HepG2 (cell line): Measurements from ENCODE around the gene NPB. TPM values are rescaled to one million over a fixed set of nuclear protein-coding genes. Genes with fewer than 3 reads are reported as not detected.

Experiments
- BORCS8-MEF2B ChIP-seq: sonication (generic); formaldehyde crosslinking; IDR thresholded peaks from 2 replicates; pipeline ENCODE4 v1.8.0; 2022; ENCODE audit warnings: mild to moderate bottlenecking, missing genetic modification reagents
- ESRRA ChIP-seq: sonication (generic); formaldehyde crosslinking; IDR thresholded peaks from 2 replicates; pipeline ENCODE4 v1.5.1; 2020; ENCODE audit warnings: mild to moderate bottlenecking, low read depth, missing genetic modification reagents
- FLYWCH1 ChIP-seq: sonication (generic); formaldehyde crosslinking; IDR thresholded peaks from 2 replicates; pipeline ENCODE4 v1.8.1; 2023; ENCODE audit warnings: mild to moderate bottlenecking, missing genetic modification reagents
- GPN1 ChIP-seq: sonication (generic); formaldehyde crosslinking; IDR thresholded peaks from 2 replicates; pipeline ENCODE4 v1.5.1; 2020; ENCODE audit warnings: missing genetic modification reagents, borderline replicate concordance
- HNF4G ChIP-seq, 2 experiments: sonication (generic) in 1 of 2; formaldehyde crosslinking in 1 of 2; IDR thresholded peaks; 2 replicates each; pipeline versions ENCODE4 v1.4.0 to v1.6.1; 2011 to 2020; ENCODE audit warnings: borderline replicate concordance in 2 of 2, low read depth in 2 of 2, mild to moderate bottlenecking in 2 of 2, low read length in 1 of 2, missing genetic modification reagents in 1 of 2, moderate library complexity in 1 of 2
- HOXA3 ChIP-seq: sonication (generic); formaldehyde crosslinking; IDR thresholded peaks from 2 replicates; pipeline ENCODE4 v1.5.0; 2020; ENCODE audit warnings: missing genetic modification reagents
- KLF6 ChIP-seq: IDR thresholded peaks from 2 replicates; pipeline ENCODE4 v1.8.0; 2016; ENCODE audit warnings: missing biosample characterization, missing genetic modification reagents
- MBD4 ChIP-seq: IDR thresholded peaks from 2 replicates; pipeline ENCODE4 v1.6.1; 2012; ENCODE audit warnings: low read length, inconsistent platforms, borderline replicate concordance
- POLR2AphosphoS2 ChIP-seq: IDR thresholded peaks from 2 replicates; pipeline ENCODE4 v1.6.1; 2011; ENCODE audit warnings: low read depth, low read length, improper control_type of control experiment
- SNAPC2 ChIP-seq: sonication (generic); formaldehyde crosslinking; IDR thresholded peaks from 2 replicates; pipeline ENCODE4 v1.8.1; 2022; ENCODE audit warnings: mild to moderate bottlenecking, missing genetic modification reagents
- ZFY ChIP-seq: sonication (generic); formaldehyde crosslinking; IDR thresholded peaks from 2 replicates; pipeline ENCODE4 v1.4.0; 2020; ENCODE audit warnings: missing genetic modification reagents
- ZNF678 ChIP-seq: sonication (generic); formaldehyde crosslinking; IDR thresholded peaks from 2 replicates; pipeline ENCODE4 v1.4.0; 2020; ENCODE audit warnings: mild to moderate bottlenecking, missing genetic modification reagents
- ZNF687 ChIP-seq: sonication (generic); formaldehyde crosslinking; IDR thresholded peaks from 2 replicates; pipeline ENCODE4 v1.5.1; 2020; ENCODE audit warnings: mild to moderate bottlenecking, missing genetic modification reagents, moderate library complexity
- ZNF766 ChIP-seq: sonication (generic); formaldehyde crosslinking; IDR thresholded peaks from 2 replicates; pipeline ENCODE4 v1.5.0; 2020; ENCODE audit warnings: missing genetic modification reagents, borderline replicate concordance
- ZNF788 ChIP-seq: sonication (generic); formaldehyde crosslinking; IDR thresholded peaks from 2 replicates; pipeline ENCODE4 v1.5.0; 2020; ENCODE audit warnings: mild to moderate bottlenecking, missing genetic modification reagents, borderline replicate concordance
- polyA plus RNA-seq, 8 experiments: library from polyadenylated mRNA; depleted of rRNA in 3 of 8; stranded (reverse) in 7 of 8; unstranded in 1 of 8; fragments of >200 nt; fragmentation: Illumina TruSeq in 4 of 8; extraction: Trizol in 4 of 8; gene quantifications; 2 replicates each; pipeline versions ENCODE4 v1.2.1 to v1.2.3, GENCODE V29; 2011 to 2016; ENCODE audit warnings: low read depth in 4 of 8, missing spikeins in 1 of 8, mixed read lengths in 1 of 8; ENCODE audit not compliant: insufficient read depth in 1 of 8
- total RNA-seq, 5 experiments: library from RNA; depleted of rRNA; stranded (reverse); fragments of >200 nt; fragmentation: Illumina TruSeq; extraction: Trizol; gene quantifications; 2 replicates each; pipeline ENCODE4 v1.2.3, GENCODE V29; 2016; ENCODE audit warnings: low read depth in 1 of 5
- TF ChIP-seq, protein P1 (sequence below): sonication (generic); formaldehyde crosslinking; IDR thresholded peaks from 2 replicates; pipeline ENCODE4 v1.4.0; 2020; ENCODE audit warnings: missing genetic modification reagents, borderline replicate concordance
- TF ChIP-seq, protein P2 (sequence below): IDR thresholded peaks from 2 replicates; pipeline ENCODE4 v1.6.1; 2016; ENCODE audit warnings: missing biosample characterization, missing genetic modification reagents, low read depth
- TF ChIP-seq, protein P3 (sequence below): fragments of 450-650 bp; IDR thresholded peaks from 2 replicates; pipeline ENCODE4 v1.6.1; 2017; ENCODE audit warnings: mild to moderate bottlenecking

The NPB gene
- total and polyA plus RNA-seq, 2 of the 13 experiments (the other 11 are each of a cell fraction or from before 2014, with no cell fraction given) = 0.11 to 0.93 TPM

- TF ChIP-seq HNF4G (IDR thresholded peaks at IDR 0.05; ENCODE audit: borderline replicate concordance, low read depth, low read length) (peak; percentile 54; the same call in 1 of the 2 replicates), HNF4G (CRISPR knock-in tag; IDR thresholded peaks at IDR 0.05; ENCODE audit: borderline replicate concordance, low read depth) (no peak), GPN1 (CRISPR knock-in tag) (no peak), ZFY (CRISPR knock-in tag) (no peak), ZNF766 (CRISPR knock-in tag) (no peak), BORCS8-MEF2B (0 out of 2 replicates have a peak, but pooled peaks have one; percentile 69), ZNF687 (CRISPR knock-in tag) (no peak), SNAPC2 (no peak), KLF6 (no peak), FLYWCH1 (CRISPR knock-in tag) (no peak), ZNF678 (no peak), HOXA3 (CRISPR knock-in tag) (peak; percentile 36; the same call in 1 of the 2 replicates), POLR2AphosphoS2 (0 out of 2 replicates have a peak, but pooled peaks have one; percentile 3), ESRRA (CRISPR knock-in tag) (no peak), ZNF788 (no peak), MBD4 (no peak)
- TF ChIP-seq, protein P1, sequence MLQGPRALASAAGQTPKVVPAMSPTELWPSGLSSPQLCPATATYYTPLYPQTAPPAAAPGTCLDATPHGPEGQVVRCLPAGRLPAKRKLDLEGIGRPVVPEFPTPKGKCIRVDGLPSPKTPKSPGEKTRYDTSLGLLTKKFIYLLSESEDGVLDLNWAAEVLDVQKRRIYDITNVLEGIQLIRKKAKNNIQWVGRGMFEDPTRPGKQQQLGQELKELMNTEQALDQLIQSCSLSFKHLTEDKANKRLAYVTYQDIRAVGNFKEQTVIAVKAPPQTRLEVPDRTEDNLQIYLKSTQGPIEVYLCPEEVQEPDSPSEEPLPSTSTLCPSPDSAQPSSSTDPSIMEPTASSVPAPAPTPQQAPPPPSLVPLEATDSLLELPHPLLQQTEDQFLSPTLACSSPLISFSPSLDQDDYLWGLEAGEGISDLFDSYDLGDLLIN = no peak
- TF ChIP-seq, protein P2, sequence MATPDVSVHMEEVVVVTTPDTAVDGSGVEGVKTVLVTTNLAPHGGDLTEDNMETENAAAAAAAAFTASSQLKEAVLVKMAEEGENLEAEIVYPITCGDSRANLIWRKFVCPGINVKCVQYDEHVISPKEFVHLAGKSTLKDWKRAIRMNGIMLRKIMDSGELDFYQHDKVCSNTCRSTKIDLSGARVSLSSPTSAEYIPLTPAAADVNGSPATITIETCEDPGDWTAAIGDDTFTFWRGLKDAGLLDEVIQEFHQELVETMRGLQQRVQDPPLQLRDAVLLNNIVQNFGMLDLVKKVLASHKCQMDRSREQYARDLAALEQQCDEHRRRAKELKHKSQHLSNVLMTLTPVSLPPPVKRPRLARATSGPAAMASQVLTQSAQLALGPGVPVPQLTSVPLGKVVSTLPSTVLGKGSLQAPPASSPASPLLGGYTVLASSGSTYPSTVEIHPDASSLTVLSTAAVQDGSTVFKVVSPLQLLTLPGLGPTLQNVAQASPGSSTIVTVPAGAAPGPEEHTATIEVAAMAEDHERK (CRISPR knock-in tag) = no peak
- TF ChIP-seq, protein P3, sequence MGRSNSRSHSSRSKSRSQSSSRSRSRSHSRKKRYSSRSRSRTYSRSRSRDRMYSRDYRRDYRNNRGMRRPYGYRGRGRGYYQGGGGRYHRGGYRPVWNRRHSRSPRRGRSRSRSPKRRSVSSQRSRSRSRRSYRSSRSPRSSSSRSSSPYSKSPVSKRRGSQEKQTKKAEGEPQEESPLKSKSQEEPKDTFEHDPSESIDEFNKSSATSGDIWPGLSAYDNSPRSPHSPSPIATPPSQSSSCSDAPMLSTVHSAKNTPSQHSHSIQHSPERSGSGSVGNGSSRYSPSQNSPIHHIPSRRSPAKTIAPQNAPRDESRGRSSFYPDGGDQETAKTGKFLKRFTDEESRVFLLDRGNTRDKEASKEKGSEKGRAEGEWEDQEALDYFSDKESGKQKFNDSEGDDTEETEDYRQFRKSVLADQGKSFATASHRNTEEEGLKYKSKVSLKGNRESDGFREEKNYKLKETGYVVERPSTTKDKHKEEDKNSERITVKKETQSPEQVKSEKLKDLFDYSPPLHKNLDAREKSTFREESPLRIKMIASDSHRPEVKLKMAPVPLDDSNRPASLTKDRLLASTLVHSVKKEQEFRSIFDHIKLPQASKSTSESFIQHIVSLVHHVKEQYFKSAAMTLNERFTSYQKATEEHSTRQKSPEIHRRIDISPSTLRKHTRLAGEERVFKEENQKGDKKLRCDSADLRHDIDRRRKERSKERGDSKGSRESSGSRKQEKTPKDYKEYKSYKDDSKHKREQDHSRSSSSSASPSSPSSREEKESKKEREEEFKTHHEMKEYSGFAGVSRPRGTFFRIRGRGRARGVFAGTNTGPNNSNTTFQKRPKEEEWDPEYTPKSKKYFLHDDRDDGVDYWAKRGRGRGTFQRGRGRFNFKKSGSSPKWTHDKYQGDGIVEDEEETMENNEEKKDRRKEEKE = no peak
Observed at GRCh38 chr17:81863123-81863675, 38.8 kb upstream of the NPB start (continued).
